ENCODE measurements around the gene DNHD1. TPM values are rescaled to one million over a fixed set of nuclear protein-coding genes. Genes with fewer than 3 reads are reported as not detected.

Gene DNHD1
- total RNA-seq, 5 donors from 2014 or later (not counting 1 experiment from before 2014, with no cell fraction given) = 44.1 to 52.0 (median 47.8) TPM

- Mint-ChIP-seq H3K4me3 (no peak overlapping the region), H3K4me1 (peaks cover 4 to 11% (median 10%) of the 10 kb centered on the region in 3 donors), H3K27ac (no peak overlapping the region), H3K36me3 (peaks cover 17% of the 10 kb centered on the region), H3K27me3 (no peaks in the 10 kb centered on the region), H3K9me3 (no peaks in the 10 kb centered on the region)
- Histone ChIP-seq H3K9me3 (no peaks in the 10 kb centered on the region), H3K27ac (ENCODE audit: low read length) (no peak overlapping the region), H3K27me3 (replicated peaks in 1 of 2; ENCODE audit: control insufficient read depth in 2 of 2, extremely low read depth in 1 of 2, insufficient read depth in 2 of 2, low read length in 1 of 2) (no peaks in the 10 kb centered on the region), H3K36me3 (ENCODE audit: control insufficient read depth in 2 of 2, extremely low read depth in 1 of 2, insufficient read depth in 1 of 2, low read length in 1 of 2) (peaks cover 13 to 14% of the 10 kb centered on the region in 2 donors), H3K4me1 (ENCODE audit: control insufficient read depth in 1 of 2, extremely low read depth in 1 of 2, insufficient read depth in 2 of 2, low read length in 2 of 2) (peaks cover 10 to 31% of the 10 kb centered on the region in 2 experiments), H3K4me3 (ENCODE audit: control insufficient read depth in 1 of 2, extremely low read depth in 1 of 2, low read length in 1 of 2) (no peak overlapping the region)
- ATAC-seq (replicated peaks in 1 of 4) (no peak), DNase-seq (no peak)
- WGBS (ENCODE audit: insufficient coverage) = 86% methylated on average over 1 of the region's 1 CpG
- POLR2A ChIA-PET = no interaction called here
- CTCF ChIA-PET = interaction anchor here (0.6 kb wide), 2 partner anchors 55 to 934 kb away, joined by 3 to 4 read pairs; no protein-coding TSS in a partner anchor
These were observed 123.6 kb downstream of the DNHD1 start for GRCh38 chr11:6620636-6621035.

Other genes with a start within 250 kb of the DNHD1 start
- gene CCKBR, start 237.4 kb upstream of the DNHD1 start, total RNA-seq = not detected
- under 1 TPM in 2 of 5 donors, not detected in 3; 0.23 to 0.43 TPM for gene CAVIN3, start 176.8 kb upstream of the DNHD1 start, total RNA-seq
- 10 to 100 TPM; 33.5 to 58.3 (median 38.3) TPM for gene SMPD1, start 106.8 kb upstream of the DNHD1 start, total RNA-seq
- gene APBB1, start 78.2 kb upstream of the DNHD1 start, total RNA-seq = 100 to 1,000 TPM in 3 of 5 donors, 10 to 100 TPM in 2; 71.3 to 152 (median 106) TPM
- gene HPX, start 56.3 kb upstream of the DNHD1 start, total RNA-seq = 1 to 10 TPM; 1.2 to 5.5 (median 2.5) TPM
- gene TRIM3, start 23.3 kb upstream of the DNHD1 start, total RNA-seq = 10 to 100 TPM; 16.9 to 29.8 (median 24.1) TPM
- 10 to 100 TPM; 47.3 to 61.9 (median 50.0) TPM for gene ARFIP2, start 15.9 kb upstream of the DNHD1 start, total RNA-seq
- 10 to 100 TPM; 49.3 to 64.0 (median 57.6) TPM for gene TIMM10B, start 15.8 kb upstream of the DNHD1 start, total RNA-seq
- 10 to 100 TPM; 24.5 to 35.5 (median 32.2) TPM for gene RRP8, start 106.3 kb downstream of the DNHD1 start, total RNA-seq
- 100 to 1,000 TPM in 2 of 5 donors, 10 to 100 TPM in 3; 49.3 to 111 (median 99.4) TPM for gene ILK, start 106.5 kb downstream of the DNHD1 start, total RNA-seq
- gene TAF10, start 114.9 kb downstream of the DNHD1 start, total RNA-seq = 100 to 1,000 TPM in 4 of 5 donors, 10 to 100 TPM in 1; 99.4 to 152 (median 144) TPM
- gene TPP1, start 122.1 kb downstream of the DNHD1 start, total RNA-seq = 100 to 1,000 TPM in 3 of 5 donors, 10 to 100 TPM in 2; 67.4 to 168 (median 132) TPM
- gene DCHS1, start 158.5 kb downstream of the DNHD1 start, total RNA-seq = 10 to 100 TPM in 3 of 5 donors, 1 to 10 TPM in 2; 4.9 to 14.8 (median 10.4) TPM
- 10 to 100 TPM; 12.1 to 33.1 (median 30.2) TPM for gene MRPL17, start 186.1 kb downstream of the DNHD1 start, total RNA-seq